G401 (cell line): ENCODE measurements around the gene ARMC3. TPM values are rescaled to one million over a fixed set of nuclear protein-coding genes. Genes with fewer than 3 reads are reported as not detected.

Experiments used
- total RNA-seq: library from RNA; depleted of rRNA; stranded (reverse); fragments of >200 nt; shearing (Covaris generic); gene quantifications from 2 replicates; pipeline ENCODE4 v1.2.3, GENCODE V29; 2014; rRNA removed

The ARMC3 gene
- total RNA-seq, 1 experiment from 2014 or later, result not detected

Other genes starting within 250 kb of the ARMC3 start
- gene PIP4K2A, start 213.5 kb upstream of the ARMC3 start, total RNA-seq, result 39.2 and 83.4 TPM in 2 replicates
- 28.4 and 29.7 TPM in 2 replicates for gene MSRB2, start 167.5 kb downstream of the ARMC3 start, total RNA-seq